GM12892 (cell line): ENCODE measurements around the gene KL.

Experiments used
- DNase-seq: peaks from one replicate; pipeline ENCODE4 v3.0.0; 2011; ENCODE audit not compliant: insufficient read length
- FAIRE-seq: peaks from 2 replicates; lab custom pipeline; 2011; peaks lifted over from hg19 to GRCh38; lab: Jason Lieb, UNC
- POLR2A ChIP-seq: IDR thresholded peaks from 2 replicates; pipeline ENCODE4 v1.6.1; 2011; ENCODE audit warnings: low read depth, low read length, control low read depth
- POLR2AphosphoS5 ChIP-seq: IDR thresholded peaks from 2 replicates; pipeline ENCODE4 v1.6.1; 2011; ENCODE audit warnings: low read depth, low read length, control low read depth
- TAF1 ChIP-seq: IDR thresholded peaks from 2 replicates; pipeline ENCODE4 v1.6.1; 2011; ENCODE audit warnings: low read depth, mild to moderate bottlenecking, control low read depth, low read length, borderline replicate concordance

KL gene

GRCh38 chr13:33022986-33023385 is 6.8 kb downstream of the KL start:
- no peak for FAIRE-seq
- TF ChIP-seq POLR2A (no peak), POLR2AphosphoS5 (no peak), TAF1 (no peak)
- DNase-seq, result no peak

GRCh38 chr13:33025220-33025744 is 9.1 kb downstream of the KL start:
- FAIRE-seq (no peak), DNase-seq (no peak)
- TF ChIP-seq TAF1 (no peak), POLR2A (no peak), POLR2AphosphoS5 (no peak)

- TF ChIP-seq POLR2AphosphoS5 (no peak), POLR2A (no peak), TAF1 (no peak)
- DNase-seq (no peak), FAIRE-seq (no peak)
Observed at GRCh38 chr13:33026489-33027152, 10.4 kb downstream of the KL start.

GRCh38 chr13:33028620-33029019 is 12.4 kb downstream of the KL start:
- DNase-seq, result no peak
- TF ChIP-seq POLR2AphosphoS5 (no peak), TAF1 (no peak), POLR2A (no peak)
- FAIRE-seq, result no peak

GRCh38 chr13:33031277-33031676 is 15.1 kb downstream of the KL start:
- no peak for TF ChIP-seq POLR2AphosphoS5
- no peak for TF ChIP-seq TAF1
- TF ChIP-seq POLR2A, result no peak

GRCh38 chr13:33032037-33032625 is 15.9 kb downstream of the KL start:
- FAIRE-seq (peak; percentile 5), DNase-seq (no peak)
- TF ChIP-seq POLR2AphosphoS5 (no peak), POLR2A (no peak), TAF1 (no peak)

More at GRCh38 chr13:33031277-33031676, 15.1 kb downstream of the KL start:
- DNase-seq, result no peak
- no peak for FAIRE-seq

DNA sequence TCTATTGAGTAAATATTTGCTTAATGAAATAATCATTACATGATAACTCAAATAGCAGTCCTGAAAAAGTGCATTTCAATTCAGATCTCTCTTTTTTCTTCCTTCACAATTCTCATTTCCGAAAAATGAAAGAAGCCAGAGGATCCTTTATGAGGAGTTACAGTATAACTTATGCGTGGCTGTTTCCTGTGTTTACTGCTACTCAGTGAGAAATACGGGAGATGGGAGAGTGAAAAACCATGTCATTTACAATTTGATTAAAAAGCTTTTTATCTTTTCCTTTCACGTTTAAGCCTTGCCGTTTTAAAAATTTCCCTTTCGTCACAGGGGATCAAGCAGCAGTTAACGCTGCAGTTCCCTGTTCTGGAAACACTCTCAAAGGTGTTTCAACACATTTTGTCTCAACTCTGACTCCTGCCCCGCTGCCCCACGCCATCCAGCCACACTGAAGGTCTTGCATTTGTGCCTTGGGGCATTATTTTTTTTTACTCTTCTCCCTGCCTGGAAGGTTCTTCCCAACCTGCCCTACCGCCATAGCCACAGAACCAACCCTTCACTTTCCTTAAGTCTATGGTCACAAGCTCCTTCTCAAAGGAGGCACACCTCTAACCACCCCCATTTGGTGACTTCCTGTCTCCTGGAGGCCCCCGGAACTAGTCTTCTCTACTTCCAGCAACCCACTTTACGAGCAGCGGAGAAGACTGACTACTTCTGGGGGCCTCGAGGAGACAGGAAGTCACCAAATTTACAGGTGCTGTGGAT is 17.0 kb downstream of the KL start:
- no peak for DNase-seq
- TF ChIP-seq POLR2AphosphoS5 (no peak), TAF1 (no peak), POLR2A (no peak)
- no peak for FAIRE-seq

DNA sequence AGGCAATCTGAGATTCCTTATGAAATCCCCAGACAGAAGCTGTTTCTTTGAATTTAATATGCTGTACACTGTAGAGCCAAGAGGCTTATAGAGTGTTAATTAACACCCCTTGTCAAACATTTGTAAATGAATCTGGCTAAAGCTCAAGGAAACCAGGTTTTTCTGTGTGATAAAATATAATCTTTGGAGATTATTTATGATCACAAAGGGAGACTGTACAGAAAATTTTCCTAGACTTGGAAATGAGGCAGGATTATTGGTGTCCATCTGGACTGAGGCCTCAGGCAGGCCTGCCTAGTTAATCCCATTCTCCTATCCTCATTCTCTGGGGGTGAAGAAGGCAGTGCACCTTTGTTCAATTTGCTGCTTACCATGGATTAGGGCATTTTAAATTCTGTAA is 17.8 kb downstream of the KL start:
- FAIRE-seq (no peak), DNase-seq (no peak)
- TF ChIP-seq TAF1 (no peak), POLR2A (no peak), POLR2AphosphoS5 (no peak)

- FAIRE-seq (peak; percentile 5), DNase-seq (no peak)
- TF ChIP-seq POLR2A, result no peak
- TF ChIP-seq TAF1, result no peak
- TF ChIP-seq POLR2AphosphoS5, result no peak
Observed at GRCh38 chr13:33034882-33035520, 18.8 kb downstream of the KL start.

GRCh38 chr13:33037673-33038072 is 21.4 kb downstream of the KL start:
- FAIRE-seq, result peak; percentile 40
- TF ChIP-seq POLR2A (no peak), POLR2AphosphoS5 (no peak), TAF1 (no peak)
- no peak for DNase-seq

DNA sequence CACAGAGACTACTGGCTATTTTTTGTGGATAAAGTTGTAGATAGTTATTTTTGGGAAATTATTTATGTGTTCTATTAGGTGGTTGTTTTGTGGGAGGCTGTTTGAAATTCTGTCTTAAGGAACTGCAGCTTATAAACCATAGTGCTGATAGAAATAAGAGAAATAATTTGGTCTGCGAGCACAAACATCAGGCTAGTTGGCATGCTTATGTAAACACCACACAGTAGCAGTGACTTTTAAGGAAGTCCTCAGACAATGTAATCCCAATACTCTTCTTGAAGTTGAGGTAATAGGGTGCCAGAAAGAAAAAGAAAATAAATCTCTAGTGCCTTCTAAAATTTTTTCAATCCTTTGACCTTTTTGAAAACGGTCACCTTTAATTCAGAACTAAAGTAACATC is 23.9 kb downstream of the KL start:
- no peak for FAIRE-seq
- no peak for TF ChIP-seq POLR2AphosphoS5
- TF ChIP-seq TAF1, result no peak
- no peak for TF ChIP-seq POLR2A
- no peak for DNase-seq
